K562 (cell line): Measurements from ENCODE around the gene UBE2N. TPM values are rescaled to one million over a fixed set of nuclear protein-coding genes. Genes with fewer than 3 reads are reported as not detected.

Experiments used
- BCL6 ChIP-seq: fragments of 250-450 bp; sonication (Bioruptor Pico); IDR thresholded peaks from 2 replicates; pipeline ENCODE4 v1.4.0; 2020
- CBFB ChIP-seq: sonication (generic); formaldehyde crosslinking; IDR thresholded peaks from 2 replicates; pipeline ENCODE4 v1.4.0; 2020; ENCODE audit warnings: mild to moderate bottlenecking, missing genetic modification reagents
- EZH2 ChIP-seq: IDR thresholded peaks from 2 replicates; pipeline ENCODE4 v1.6.1; 2012; ENCODE audit warnings: low read depth, mild to moderate bottlenecking, inconsistent platforms, low read length, borderline replicate concordance
- KLF16 ChIP-seq: IDR thresholded peaks from 2 replicates; pipeline ENCODE4 v1.6.1; 2016; ENCODE audit warnings: antibody characterized with exemption
- L3MBTL2 ChIP-seq: fragments of 450-650 bp; IDR thresholded peaks from 2 replicates; pipeline ENCODE4 v1.6.1; 2016; ENCODE audit warnings: mild to moderate bottlenecking, moderate library complexity
- MAFF ChIP-seq: IDR thresholded peaks from 2 replicates; pipeline ENCODE4 v1.6.1; 2012; ENCODE audit warnings: low read length, improper control_type of control experiment
- RBM25 ChIP-seq: fragments of 200-400 bp; formaldehyde crosslinking; IDR thresholded peaks from 2 replicates; pipeline ENCODE4 v1.6.1; 2018; ENCODE audit warnings: low read length, low read depth, moderate library complexity; ENCODE audit not compliant: severe bottlenecking
- SPI1 ChIP-seq: IDR thresholded peaks from 2 replicates; pipeline ENCODE4 v1.6.1; 2011; ENCODE audit warnings: low read depth, low read length, control low read depth, borderline replicate concordance
- TFAM ChIP-seq: fragments of 250-450 bp; sonication (Bioruptor Pico); conservative IDR thresholded peaks from 2 replicates; pipeline ENCODE4 v1.5.0; 2021; ENCODE audit warnings: mild to moderate bottlenecking, moderate library complexity
- THAP7 ChIP-seq: fragments of 250-450 bp; sonication (Bioruptor Pico); IDR thresholded peaks from 2 replicates; pipeline ENCODE4 v1.5.0; 2021
- USF1 ChIP-seq: sonication (generic); formaldehyde crosslinking; IDR thresholded peaks from 2 replicates; pipeline ENCODE4 v1.9.0; 2022; ENCODE audit warnings: mild to moderate bottlenecking, missing genetic modification reagents
- ZBTB7A ChIP-seq: IDR thresholded peaks from 2 replicates; pipeline ENCODE4 v1.6.1; 2011; ENCODE audit warnings: low read depth, mild to moderate bottlenecking, low read length, moderate library complexity, borderline replicate concordance; ENCODE audit not compliant: control insufficient read depth
- ZC3H8 ChIP-seq: fragments of 450-650 bp; IDR thresholded peaks from 2 replicates; pipeline ENCODE4 v1.6.1; 2017
- ZMIZ1 ChIP-seq, 2 experiments: fragments of 150-350 bp in 1 of 2; IDR thresholded peaks; 2 replicates each; pipeline ENCODE4 v1.6.1; 2012 to 2016; ENCODE audit warnings: low read depth in 2 of 2, low read length in 2 of 2, mild to moderate bottlenecking in 1 of 2, moderate library complexity in 1 of 2
- ZNF124 ChIP-seq: sonication (generic); formaldehyde crosslinking; IDR thresholded peaks from 2 replicates; pipeline ENCODE4 v1.8.1; 2022; ENCODE audit warnings: missing genetic modification reagents
- ZNF224 ChIP-seq: sonication (generic); formaldehyde crosslinking; IDR thresholded peaks from 2 replicates; pipeline ENCODE4 v1.8.0; 2022; ENCODE audit warnings: mild to moderate bottlenecking, missing genetic modification reagents
- ZNF583 ChIP-seq: fragments of 250-450 bp; sonication (Bioruptor Pico); IDR thresholded peaks from 2 replicates; pipeline ENCODE4 v1.4.0; 2020
- ZNF717 ChIP-seq: fragments of 250-450 bp; sonication (Bioruptor Pico); IDR thresholded peaks from 2 replicates; pipeline ENCODE4 v1.5.0; 2021
- polyA plus RNA-seq, 8 experiments: library from polyadenylated mRNA; depleted of rRNA in 4 of 8; stranded (reverse) in 5 of 8; unstranded in 3 of 8; fragments of >200 nt; fragmentation: Nextera tagmentation in 2 of 8; fragmentation: Illumina TruSeq in 1 of 8; extraction: Ambion mirVana in 2 of 8; extraction: Trizol in 1 of 8; gene quantifications; 2 replicates each; pipeline versions ENCODE4 v1.2.1 to v1.2.3, GENCODE V29; 2011 to 2014; ENCODE audit warnings: inconsistent platforms in 1 of 8, missing spikeins in 1 of 8
- total RNA-seq, 7 experiments: library from RNA; depleted of rRNA in 6 of 7; stranded (reverse); fragments of >200 nt in 6 of 7; fragmentation: Illumina TruSeq in 2 of 7; extraction: Trizol in 2 of 7; gene quantifications; 2 replicates each; pipeline versions ENCODE4 v1.2.1 to v1.2.3, GENCODE V29; 2011 to 2021; ENCODE audit warnings: low replicate concordance in 1 of 7
- TF ChIP-seq, protein P1 (sequence below): fragments of 250-450 bp; sonication (Bioruptor Pico); IDR thresholded peaks from 2 replicates; pipeline ENCODE4 v1.4.0; 2020

Gene UBE2N
- total and polyA plus RNA-seq, 9 of the 15 experiments (the other 6 are each of a cell fraction or from before 2014, with no cell fraction given) = 189 to 826 (median 260) TPM

GRCh38 chr12:93467351-93468007 is 25.7 kb upstream of the UBE2N start, which contains the start of gene MRPL42 (continued):
- TF ChIP-seq CBFB (CRISPR knock-in tag) = peak; percentile 81; the same call in 1 of the 2 replicates
- no peak for TF ChIP-seq BCL6 (CRISPR knock-in tag)
- no peak for TF ChIP-seq MAFF
- peak; percentile 96 for TF ChIP-seq L3MBTL2
- TF ChIP-seq ZNF583 = peak; percentile 67; the same call in 1 of the 2 replicates
- TF ChIP-seq, protein P1, sequence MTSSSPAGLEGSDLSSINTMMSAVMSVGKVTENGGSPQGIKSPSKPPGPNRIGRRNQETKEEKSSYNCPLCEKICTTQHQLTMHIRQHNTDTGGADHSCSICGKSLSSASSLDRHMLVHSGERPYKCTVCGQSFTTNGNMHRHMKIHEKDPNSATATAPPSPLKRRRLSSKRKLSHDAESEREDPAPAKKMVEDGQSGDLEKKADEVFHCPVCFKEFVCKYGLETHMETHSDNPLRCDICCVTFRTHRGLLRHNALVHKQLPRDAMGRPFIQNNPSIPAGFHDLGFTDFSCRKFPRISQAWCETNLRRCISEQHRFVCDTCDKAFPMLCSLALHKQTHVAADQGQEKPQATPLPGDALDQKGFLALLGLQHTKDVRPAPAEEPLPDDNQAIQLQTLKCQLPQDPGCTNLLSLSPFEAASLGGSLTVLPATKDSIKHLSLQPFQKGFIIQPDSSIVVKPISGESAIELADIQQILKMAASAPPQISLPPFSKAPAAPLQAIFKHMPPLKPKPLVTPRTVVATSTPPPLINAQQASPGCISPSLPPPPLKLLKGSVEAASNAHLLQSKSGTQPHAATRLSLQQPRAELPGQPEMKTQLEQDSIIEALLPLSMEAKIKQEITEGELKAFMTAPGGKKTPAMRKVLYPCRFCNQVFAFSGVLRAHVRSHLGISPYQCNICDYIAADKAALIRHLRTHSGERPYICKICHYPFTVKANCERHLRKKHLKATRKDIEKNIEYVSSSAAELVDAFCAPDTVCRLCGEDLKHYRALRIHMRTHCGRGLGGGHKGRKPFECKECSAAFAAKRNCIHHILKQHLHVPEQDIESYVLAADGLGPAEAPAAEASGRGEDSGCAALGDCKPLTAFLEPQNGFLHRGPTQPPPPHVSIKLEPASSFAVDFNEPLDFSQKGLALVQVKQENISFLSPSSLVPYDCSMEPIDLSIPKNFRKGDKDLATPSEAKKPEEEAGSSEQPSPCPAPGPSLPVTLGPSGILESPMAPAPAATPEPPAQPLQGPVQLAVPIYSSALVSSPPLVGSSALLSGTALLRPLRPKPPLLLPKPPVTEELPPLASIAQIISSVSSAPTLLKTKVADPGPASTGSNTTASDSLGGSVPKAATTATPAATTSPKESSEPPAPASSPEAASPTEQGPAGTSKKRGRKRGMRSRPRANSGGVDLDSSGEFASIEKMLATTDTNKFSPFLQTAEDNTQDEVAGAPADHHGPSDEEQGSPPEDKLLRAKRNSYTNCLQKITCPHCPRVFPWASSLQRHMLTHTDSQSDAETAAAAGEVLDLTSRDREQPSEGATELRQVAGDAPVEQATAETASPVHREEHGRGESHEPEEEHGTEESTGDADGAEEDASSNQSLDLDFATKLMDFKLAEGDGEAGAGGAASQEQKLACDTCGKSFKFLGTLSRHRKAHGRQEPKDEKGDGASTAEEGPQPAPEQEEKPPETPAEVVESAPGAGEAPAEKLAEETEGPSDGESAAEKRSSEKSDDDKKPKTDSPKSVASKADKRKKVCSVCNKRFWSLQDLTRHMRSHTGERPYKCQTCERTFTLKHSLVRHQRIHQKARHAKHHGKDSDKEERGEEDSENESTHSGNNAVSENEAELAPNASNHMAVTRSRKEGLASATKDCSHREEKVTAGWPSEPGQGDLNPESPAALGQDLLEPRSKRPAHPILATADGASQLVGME (CRISPR knock-in tag) = peak; percentile 87; the same call in 1 of the 2 replicates
- TF ChIP-seq EZH2 = no peak
- TF ChIP-seq ZMIZ1 (IDR thresholded peaks at IDR 0.05; ENCODE audit: low read depth in 2 of 2, low read length in 2 of 2) = 0 out of 4 replicates have a peak, but pooled peaks of 1 of the 2 experiments have one; percentile 34
- TF ChIP-seq ZBTB7A = 0 out of 2 replicates have a peak, but pooled peaks have one; percentile 46
- TF ChIP-seq USF1 = peak; percentile 50
- no peak for TF ChIP-seq ZNF717 (CRISPR knock-in tag)
- TF ChIP-seq ZC3H8 = no peak
- TF ChIP-seq ZNF224 (CRISPR knock-in tag) = no peak
- no peak for TF ChIP-seq RBM25
- 0 out of 2 replicates have a peak, but pooled peaks have one; percentile 27 for TF ChIP-seq KLF16
- no peak for TF ChIP-seq TFAM (CRISPR knock-in tag)
- TF ChIP-seq ZNF124 = no peak
- peak; percentile 45; the same call in 1 of the 2 replicates for TF ChIP-seq SPI1
- no peak for TF ChIP-seq THAP7
